ENCODE data around the gene SSPN.

DNA sequence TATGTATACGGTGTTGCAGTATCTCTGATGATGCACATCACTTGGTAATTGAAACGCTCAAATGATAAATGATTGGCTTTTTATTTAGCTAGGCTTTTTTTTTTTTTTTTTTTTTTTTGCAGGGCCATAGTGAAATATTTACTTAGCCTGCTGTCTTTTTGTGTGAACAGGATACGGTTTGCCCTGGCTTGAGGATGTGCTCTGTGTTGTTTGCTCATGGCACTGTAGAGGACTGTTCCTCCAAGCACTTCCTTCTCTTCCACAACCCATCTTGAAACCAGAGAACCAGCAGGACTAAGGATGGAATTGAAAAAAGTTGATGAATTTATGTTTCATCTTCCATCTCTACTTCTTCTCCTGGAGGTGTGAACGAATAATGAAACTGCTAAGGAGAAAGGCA, 15.5 kb upstream of the SSPN start:
- TF ChIP-seq, protein P1, sequence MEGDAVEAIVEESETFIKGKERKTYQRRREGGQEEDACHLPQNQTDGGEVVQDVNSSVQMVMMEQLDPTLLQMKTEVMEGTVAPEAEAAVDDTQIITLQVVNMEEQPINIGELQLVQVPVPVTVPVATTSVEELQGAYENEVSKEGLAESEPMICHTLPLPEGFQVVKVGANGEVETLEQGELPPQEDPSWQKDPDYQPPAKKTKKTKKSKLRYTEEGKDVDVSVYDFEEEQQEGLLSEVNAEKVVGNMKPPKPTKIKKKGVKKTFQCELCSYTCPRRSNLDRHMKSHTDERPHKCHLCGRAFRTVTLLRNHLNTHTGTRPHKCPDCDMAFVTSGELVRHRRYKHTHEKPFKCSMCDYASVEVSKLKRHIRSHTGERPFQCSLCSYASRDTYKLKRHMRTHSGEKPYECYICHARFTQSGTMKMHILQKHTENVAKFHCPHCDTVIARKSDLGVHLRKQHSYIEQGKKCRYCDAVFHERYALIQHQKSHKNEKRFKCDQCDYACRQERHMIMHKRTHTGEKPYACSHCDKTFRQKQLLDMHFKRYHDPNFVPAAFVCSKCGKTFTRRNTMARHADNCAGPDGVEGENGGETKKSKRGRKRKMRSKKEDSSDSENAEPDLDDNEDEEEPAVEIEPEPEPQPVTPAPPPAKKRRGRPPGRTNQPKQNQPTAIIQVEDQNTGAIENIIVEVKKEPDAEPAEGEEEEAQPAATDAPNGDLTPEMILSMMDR (IDR thresholded peaks at IDR 0.05): no peak
- TF ChIP-seq POLR2AphosphoS5 (IDR thresholded peaks at IDR 0.05): no peak
